Body of pancreas (tissue), 4 donors: Measurements from ENCODE around the gene RER1. TPM values are rescaled to one million over a fixed set of nuclear protein-coding genes. Genes with fewer than 3 reads are reported as not detected.

Experiments used
- ATAC-seq: fragments of 150-250 bp; one replicate; pipeline ENCODE4 v1.9.1; 2016
- DNase-seq, 4 donors: peaks; one replicate each; pipeline ENCODE4 v3.0.0-alpha.2; 2019
- H3K27ac ChIP-seq, 4 donors: fragments of 200-600 bp; sonication (generic); 1 replicate in 3 of 4; 2 replicates in 1 of 4; pipeline versions ENCODE4 v1.5.1 to v1.6.1; 2016 to 2019; ENCODE audit warnings: mild to moderate bottlenecking in 1 of 4, mixed read lengths in 1 of 4, moderate library complexity in 1 of 4
- H3K27me3 ChIP-seq, 2 donors: fragments of 200-600 bp; sonication (generic); one replicate each; pipeline ENCODE4 v1.6.0; 2016; ENCODE audit warnings: mild to moderate bottlenecking in 1 of 2
- H3K36me3 ChIP-seq, 2 donors: fragments of 200-600 bp; sonication (generic); replicated peaks in 1 of 2; 2 replicates each; pipeline ENCODE4 v1.5.1; 2016; ENCODE audit warnings: low read depth in 2 of 2; ENCODE audit not compliant: insufficient read depth in 1 of 2
- H3K4me1 ChIP-seq: fragments of 200-600 bp; sonication (generic); one replicate; pipeline ENCODE4 v1.6.0; 2016
- H3K4me3 ChIP-seq, 2 donors: fragments of 200-600 bp; sonication (generic); 1 replicate in 1 of 2; 2 replicates in 1 of 2; pipeline ENCODE4 v1.5.1; 2016 to 2019
- H3K9me3 ChIP-seq, 3 donors: fragments of 200-600 bp; sonication (generic); 1 replicate in 2 of 3; 2 replicates in 1 of 3; pipeline ENCODE4 v1.5.1; 2016
- CTCF ChIP-seq, 7 experiments: fragments of 450-650 bp in 4 of 7; fragments of 200-600 bp in 3 of 7; sonication (generic) in 3 of 7; IDR thresholded peaks; one replicate each; pipeline ENCODE4 v1.5.1; 2016 to 2019; ENCODE audit warnings: antibody characterized with exemption in 7 of 7
- POLR2A ChIP-seq, 3 donors: fragments of 450-650 bp; IDR thresholded peaks; one replicate each; pipeline ENCODE4 v1.6.1; 2016; ENCODE audit warnings: antibody characterized with exemption in 3 of 3, mild to moderate bottlenecking in 2 of 3
- WGBS, 2 donors: methylation state at CpG; one replicate each; pipeline ENCODE4 v1.1.5; 2017; 5-methylcytosine and 5-hydroxymethylcytosine counted together
- intact Hi-C: fragments of 100-400 bp; cut with DNase I; formaldehyde crosslinking; loops from one replicate; pipeline ENCODE4 v1.15.1; 2023
- total RNA-seq, 2 donors: library from RNA; depleted of rRNA; stranded (reverse); fragments of >200 nt; gene quantifications; one replicate each; pipeline ENCODE4 v1.1.0, GENCODE V29; 2016

The RER1 gene
- total RNA-seq, 2 donors from 2014 or later = 50.3 to 57.7 TPM

- WGBS, 2 donors = 85 to 86% methylated on average over 9 to 29 of the region's 29 CpGs
- TF ChIP-seq POLR2A (IDR thresholded peaks at IDR 0.05) (no peak), CTCF (IDR thresholded peaks at IDR 0.05) (no peak)
- Histone ChIP-seq H3K4me3 (no peak overlapping the region), H3K9me3 (no peaks in the 10 kb centered on the region), H3K36me3 (no peaks in the 10 kb centered on the region), H3K27ac (no peak overlapping the region), H3K4me1 (peaks cover 4% of the 10 kb centered on the region), H3K27me3 (no peaks in the 10 kb centered on the region)
- no peak for DNase-seq
- intact Hi-C loops = no loop called here
- no peak for ATAC-seq
Measured at GRCh38 chr1:2344744-2345296, 46.8 kb upstream of the RER1 start.

GRCh38 chr1:2345297-2346075, 46.2 kb upstream of the RER1 start:
- no peaks in the 10 kb centered on the region for H3K36me3 ChIP-seq
- H3K27me3 ChIP-seq = no peaks in the 10 kb centered on the region
- peaks cover 4% of the 10 kb centered on the region for H3K4me1 ChIP-seq
- no peak for ATAC-seq
- intact Hi-C loops = no loop called here
- no peak overlapping the region for H3K4me3 ChIP-seq
- WGBS, 2 donors = 75 to 81% methylated on average over 15 to 24 of the region's 24 CpGs
- TF ChIP-seq CTCF (IDR thresholded peaks at IDR 0.05) (no peak), POLR2A (IDR thresholded peaks at IDR 0.05) (no peak)
- DNase-seq = no peak
- H3K9me3 ChIP-seq = no peaks in the 10 kb centered on the region
- no peak overlapping the region for H3K27ac ChIP-seq

- DNase-seq (no peak), ATAC-seq (no peak)
- no peak overlapping the region for H3K4me3 ChIP-seq
- 82% methylated on average over 17 of the region's 17 CpGs; no CpG with 5 or more reads in 1 of the 2 donors for WGBS, 2 donors
- H3K36me3 ChIP-seq = no peaks in the 10 kb centered on the region
- no peak overlapping the region for H3K27ac ChIP-seq
- H3K4me1 ChIP-seq = peaks cover 4% of the 10 kb centered on the region
- intact Hi-C loops = no loop called here
- H3K27me3 ChIP-seq = no peaks in the 10 kb centered on the region
- H3K9me3 ChIP-seq = no peaks in the 10 kb centered on the region
- no peak for TF ChIP-seq CTCF (IDR thresholded peaks at IDR 0.05)
Measured at GRCh38 chr1:2346691-2347408, 44.8 kb upstream of the RER1 start.

DNA sequence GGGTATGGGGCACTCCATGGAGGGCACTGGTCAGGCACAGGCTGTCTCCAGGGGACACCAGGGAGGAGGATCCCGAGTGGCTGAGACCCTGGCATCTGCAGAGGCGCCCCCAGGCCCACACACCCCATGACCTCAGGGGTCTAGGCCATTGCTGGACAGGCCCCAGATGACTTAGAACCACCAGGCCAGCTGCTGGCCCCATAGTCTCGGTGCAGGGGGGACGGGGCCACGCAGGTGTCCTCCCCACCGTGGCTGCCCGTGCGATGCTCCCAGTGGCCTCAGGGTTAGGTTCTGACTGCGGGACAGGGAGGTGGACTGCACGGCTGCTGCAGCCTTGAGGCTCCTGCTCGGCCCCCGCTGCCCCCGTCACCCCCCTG, 44.2 kb upstream of the RER1 start:
- H3K4me3 ChIP-seq = no peak overlapping the region
- no peak overlapping the region for H3K27ac ChIP-seq
- 43 to 49% methylated on average over 4 to 6 of the region's 13 CpGs for WGBS, 2 donors
- no peak for ATAC-seq
- H3K4me1 ChIP-seq = peaks cover 4% of the 10 kb centered on the region
- TF ChIP-seq CTCF (IDR thresholded peaks at IDR 0.05) (no peak), POLR2A (IDR thresholded peaks at IDR 0.05) (no peak)
- H3K36me3 ChIP-seq = no peaks in the 10 kb centered on the region
- no peaks in the 10 kb centered on the region for H3K27me3 ChIP-seq
- no peak for DNase-seq
- H3K9me3 ChIP-seq = no peaks in the 10 kb centered on the region
- intact Hi-C loops = no loop called here
